ENCODE data around the gene GATB. TPM values are rescaled to one million over a fixed set of nuclear protein-coding genes. Genes with fewer than 3 reads are reported as not detected.

The GATB gene
- total and polyA plus RNA-seq, 10 of the 15 experiments (the other 5 are each of a cell fraction or from before 2014, with no cell fraction given) = 20.5 to 37.3 (median 30.5) TPM

- TF ChIP-seq, protein P1, sequence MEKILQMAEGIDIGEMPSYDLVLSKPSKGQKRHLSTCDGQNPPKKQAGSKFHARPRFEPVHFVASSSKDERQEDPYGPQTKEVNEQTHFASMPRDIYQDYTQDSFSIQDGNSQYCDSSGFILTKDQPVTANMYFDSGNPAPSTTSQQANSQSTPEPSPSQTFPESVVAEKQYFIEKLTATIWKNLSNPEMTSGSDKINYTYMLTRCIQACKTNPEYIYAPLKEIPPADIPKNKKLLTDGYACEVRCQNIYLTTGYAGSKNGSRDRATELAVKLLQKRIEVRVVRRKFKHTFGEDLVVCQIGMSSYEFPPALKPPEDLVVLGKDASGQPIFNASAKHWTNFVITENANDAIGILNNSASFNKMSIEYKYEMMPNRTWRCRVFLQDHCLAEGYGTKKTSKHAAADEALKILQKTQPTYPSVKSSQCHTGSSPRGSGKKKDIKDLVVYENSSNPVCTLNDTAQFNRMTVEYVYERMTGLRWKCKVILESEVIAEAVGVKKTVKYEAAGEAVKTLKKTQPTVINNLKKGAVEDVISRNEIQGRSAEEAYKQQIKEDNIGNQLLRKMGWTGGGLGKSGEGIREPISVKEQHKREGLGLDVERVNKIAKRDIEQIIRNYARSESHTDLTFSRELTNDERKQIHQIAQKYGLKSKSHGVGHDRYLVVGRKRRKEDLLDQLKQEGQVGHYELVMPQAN (conservative IDR thresholded peaks at IDR 0.05) = no peak
- TF ChIP-seq ZSCAN29 (IDR thresholded peaks at IDR 0.05) (no peak), SUZ12 (IDR thresholded peaks at IDR 0.05; ENCODE audit: unreplicated experiment) (no peak), WRNIP1 (IDR thresholded peaks at IDR 0.05; ENCODE audit: borderline replicate concordance, low read depth, low read length) (no peak), EZH2 (IDR thresholded peaks at IDR 0.05; ENCODE audit: borderline replicate concordance, control insufficient read depth, low read depth, low read length) (no peak), EED (IDR thresholded peaks at IDR 0.05; ENCODE audit: low read depth) (no peak)
These were observed 65.7 kb downstream of the GATB start (continued) for GRCh38 chr4:151694961-151695720.

GRCh38 chr4:151692821-151693673, 67.8 kb downstream of the GATB start:
- no peak for DNase-seq (ENCODE audit: low read depth, low spot score)
- Histone ChIP-seq H3K36me3 (ENCODE audit: control insufficient read depth in 2 of 2, insufficient read depth in 2 of 2, low read length in 1 of 2) (no peaks in the 10 kb centered on the region; a peak in 1 of 4 replicates), H3K27ac (ENCODE audit: control insufficient read depth, insufficient read depth) (no peak overlapping the region), H4K20me1 (ENCODE audit: control insufficient read depth, insufficient read depth) (no peaks in the 10 kb centered on the region), H3K27me3 (replicated peaks in 1 of 2; ENCODE audit: control insufficient read depth in 2 of 2, insufficient read depth in 2 of 2, low read length in 1 of 2) (no peaks in the 10 kb centered on the region), H2AFZ (ENCODE audit: control insufficient read depth, low read depth, low read length) (no peak overlapping the region), H3K4me2 (ENCODE audit: control insufficient read depth, insufficient read depth) (no peak overlapping the region), H3K4me3 (no peak overlapping the region), H3K9ac (ENCODE audit: control insufficient read depth, insufficient read depth, low read length) (no peak overlapping the region), H3K4me1 (ENCODE audit: control insufficient read depth, insufficient read depth, low read length) (no peaks in the 10 kb centered on the region), H3K9me3 (replicated peaks; ENCODE audit: control insufficient read depth, insufficient read depth, low read length) (no peaks in the 10 kb centered on the region), H3K79me2 (ENCODE audit: control insufficient read depth, insufficient read depth, low read length) (no peaks in the 10 kb centered on the region)
- WGBS (ENCODE audit: insufficient coverage, insufficient replicate concordance, low lambda C conversion rate, missing lambda C conversion rate) = 88% methylated on average over 18 of the region's 18 CpGs
- ChIA-PET POLR2A (no interaction called here), CTCF (no interaction called here), SMC1A (ENCODE audit: uncharacterized antibody, unreplicated experiment) (no interaction called here), RAD21 (ENCODE audit: unreplicated experiment) (no interaction called here)
- FAIRE-seq = no peak
- intact Hi-C loops (cut with micrococcal nuclease; ENCODE audit: unreplicated experiment) = no loop called here
- in situ Hi-C loops (cut with MboI) = no loop called here
- no peak for ATAC-seq
- no TSS peak for BruUV-seq (replicated peaks)
- TF ChIP-seq YY1 (IDR thresholded peaks at IDR 0.05; ENCODE audit: low read depth, low read length) (no peak), TCF12 (IDR thresholded peaks at IDR 0.05; ENCODE audit: low read depth, low read length) (no peak), MYC (IDR thresholded peaks at IDR 0.05; ENCODE audit: insufficient read depth, insufficient read length, insufficient replicate concordance, low read length, severe bottlenecking) (no peak), ZNF592 (IDR thresholded peaks at IDR 0.05) (no peak), NFYA (IDR thresholded peaks at IDR 0.05; ENCODE audit: borderline replicate concordance, low read depth, low read length) (no peak), CBX5 (IDR thresholded peaks at IDR 0.05; ENCODE audit: low read depth) (no peak), IRF3 (IDR thresholded peaks at IDR 0.05) (no peak), EED (IDR thresholded peaks at IDR 0.05; ENCODE audit: low read depth) (no peak), FOXK2 (IDR thresholded peaks at IDR 0.05) (no peak)

All from GM12878 (cell line).